SK-N-MC (cell line): Measurements from ENCODE around the gene TSSK1B.

Source experiments
- EZH2 ChIP-seq: fragments of 200-600 bp; sonication (generic); IDR thresholded peaks from one replicate; pipeline ENCODE4 v1.6.1; 2017; ENCODE audit warnings: antibody characterized with exemption
- POLR2AphosphoS5 ChIP-seq: IDR thresholded peaks from 2 replicates; pipeline ENCODE4 v1.6.1; 2012; ENCODE audit warnings: mild to moderate bottlenecking, low read depth, low read length, borderline replicate concordance

DNA sequence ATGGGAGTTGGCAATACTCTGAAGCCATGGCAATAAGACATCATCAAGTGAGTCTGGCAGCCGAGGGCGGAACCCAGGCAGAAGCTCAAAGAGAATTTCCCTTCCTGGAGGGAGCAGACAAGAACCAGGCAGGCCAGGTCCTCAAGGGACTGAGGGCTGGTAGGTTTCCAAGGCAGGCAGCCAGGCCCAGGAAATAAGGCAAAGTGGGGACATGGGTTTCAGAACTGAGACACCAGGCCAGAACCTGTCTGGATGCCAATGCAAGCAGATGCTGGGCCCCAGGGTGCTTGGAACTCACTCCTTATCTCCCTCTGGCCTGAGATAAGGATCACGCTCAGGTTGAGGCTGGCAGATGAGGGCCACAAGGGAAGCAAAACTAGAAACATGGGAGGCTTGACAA lies 8.9 kb downstream of the TSSK1B start:
- no peak for TF ChIP-seq EZH2
- TF ChIP-seq POLR2AphosphoS5 = no peak
